Choroid plexus epithelial cell (primary cell): ENCODE results near the gene CFDP1.

Experiments used
- DNase-seq: peaks from one replicate; pipeline ENCODE4 v3.0.0-alpha.2; 2010; ENCODE audit warnings: low read depth
- H3K4me3 ChIP-seq: 2 replicates; pipeline ENCODE4 v1.5.1; 2011; ENCODE audit warnings: low read depth, mild to moderate bottlenecking, control low read depth, low read length, moderate library complexity
- CTCF ChIP-seq: conservative IDR thresholded peaks from 2 replicates; pipeline ENCODE4 v1.5.1; 2011; ENCODE audit warnings: low read depth, mild to moderate bottlenecking, control low read depth, inconsistent platforms, low read length, moderate library complexity

The CFDP1 gene

GRCh38 chr16:75343941-75344340, 89.4 kb downstream of the CFDP1 start:
- H3K4me3 ChIP-seq = no peak overlapping the region
- no peak for TF ChIP-seq CTCF
- DNase-seq = no peak

GRCh38 chr16:75343286-75343685, 90.0 kb downstream of the CFDP1 start:
- DNase-seq = no peak
- no peak for TF ChIP-seq CTCF

DNA sequence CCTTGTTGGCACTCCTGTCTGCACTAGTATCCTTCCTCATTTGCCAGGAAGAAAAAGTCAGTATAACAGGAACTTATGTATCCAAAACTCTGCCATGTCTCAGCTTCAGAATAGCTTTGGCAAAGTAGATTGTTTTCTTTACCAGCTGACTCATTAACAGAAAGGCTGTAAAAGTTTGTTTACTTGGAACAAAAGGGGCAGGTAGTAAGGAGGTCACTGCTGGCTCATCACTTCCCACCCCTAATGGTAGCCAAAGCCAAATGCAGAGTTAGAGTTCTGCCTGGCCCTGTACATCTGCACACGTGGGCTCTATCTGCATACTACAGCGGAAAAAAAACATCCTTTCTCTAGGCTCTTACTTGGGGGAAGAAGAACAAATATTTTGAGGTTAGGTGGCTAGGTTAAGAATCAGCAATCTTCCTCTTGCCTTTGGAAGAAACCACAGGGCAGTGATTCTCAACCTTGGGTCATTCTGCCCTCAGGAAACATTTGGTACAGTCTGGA, 90.9 kb downstream of the CFDP1 start:
- no peak for TF ChIP-seq CTCF
- peak; percentile 85 for DNase-seq

More at GRCh38 chr16:75343286-75343685, 90.0 kb downstream of the CFDP1 start:
- H3K4me3 ChIP-seq = no peak overlapping the region

DNA sequence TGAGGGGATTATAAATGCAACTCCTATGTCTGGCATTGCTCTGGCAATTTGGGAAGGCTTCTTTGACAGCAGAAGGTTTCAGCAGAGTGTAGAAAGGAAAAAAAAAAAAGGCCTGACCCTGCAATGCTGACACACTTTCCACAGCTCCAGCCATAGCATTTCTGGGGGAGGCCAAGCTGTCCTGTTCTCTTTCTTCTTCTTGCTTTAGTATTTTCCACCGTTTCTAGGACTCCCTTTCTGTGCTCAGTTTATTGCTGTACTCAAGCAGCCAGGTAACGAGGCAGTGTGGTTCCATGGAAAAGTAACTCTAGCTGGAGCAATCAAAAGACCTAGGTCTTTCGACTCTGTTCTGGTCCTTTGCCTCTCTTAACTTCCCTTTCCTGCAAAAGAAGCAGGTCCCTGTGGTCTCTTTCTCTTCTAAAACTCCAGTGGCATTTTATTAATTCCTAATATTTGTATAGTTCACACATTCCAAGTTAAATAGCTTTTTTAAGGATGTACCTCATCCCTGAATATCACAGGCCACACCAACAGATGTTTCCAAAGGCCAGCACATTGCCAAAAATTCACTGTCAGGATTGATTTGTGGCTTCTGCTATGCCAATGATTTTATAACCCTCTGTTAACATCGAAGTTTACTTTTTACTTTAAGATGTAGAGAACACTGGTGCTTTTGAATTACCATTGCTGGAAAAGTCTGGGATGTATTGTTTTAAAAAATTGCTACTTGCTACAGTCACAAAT, 91.6 kb downstream of the CFDP1 start:
- no peak for DNase-seq
- TF ChIP-seq CTCF = no peak
- no peak overlapping the region for H3K4me3 ChIP-seq

More for the DNA sequence above, 90.9 kb downstream of the CFDP1 start:
- H3K4me3 ChIP-seq = no peak overlapping the region

DNA sequence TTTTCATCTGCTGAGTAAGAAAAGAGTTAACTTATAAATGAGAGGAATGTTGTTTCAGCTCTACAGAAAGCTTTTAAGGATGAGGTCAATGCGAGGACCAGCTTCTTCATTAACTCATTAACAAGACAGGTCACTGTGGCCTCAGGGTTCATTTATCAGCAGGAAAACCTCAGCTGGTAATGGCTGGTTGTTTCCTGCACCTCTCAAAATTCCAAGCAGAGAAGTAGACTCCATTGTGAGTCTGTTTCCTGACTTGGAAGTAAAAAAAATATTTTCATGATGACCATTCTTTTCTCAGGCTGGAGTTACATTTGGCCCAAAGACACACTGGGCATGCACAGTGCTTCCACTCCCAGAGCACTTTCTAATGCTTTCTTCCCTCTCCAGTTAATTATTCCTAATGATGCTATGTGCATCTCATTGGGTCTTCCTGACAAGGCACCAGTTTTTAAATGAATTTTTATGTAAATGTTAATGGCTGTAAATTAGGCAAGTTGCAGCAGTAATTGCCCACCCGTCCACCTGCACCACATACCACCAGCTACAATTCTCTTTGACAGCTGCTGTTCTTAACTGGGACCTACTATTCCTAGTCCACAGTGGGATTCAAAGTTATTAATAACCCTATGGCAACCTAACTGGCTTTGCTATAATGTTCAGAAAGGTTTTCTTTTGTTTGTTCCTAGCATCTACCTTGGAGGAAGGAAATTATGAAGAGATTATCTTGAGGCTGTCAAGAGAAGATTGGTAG, 92.4 kb downstream of the CFDP1 start:
- TF ChIP-seq CTCF = no peak
- peak; percentile 37 for DNase-seq
- no peak overlapping the region for H3K4me3 ChIP-seq

- no peak for DNase-seq
- TF ChIP-seq CTCF = no peak
- H3K4me3 ChIP-seq = no peak overlapping the region
These were observed 95.9 kb downstream of the CFDP1 start for GRCh38 chr16:75337430-75337829.
